AG04449 (cell line): ENCODE measurements around the gene KLHL17.

ENCODE experiments used
- CTCF ChIA-PET: fragments of 350-600 bp; formaldehyde crosslinking; extraction: SDS; loops from one replicate; lab custom pipeline; 2021; ENCODE audit warnings: antibody characterized with exemption; lab: Yijun Ruan, JAX
- POLR2A ChIA-PET: fragments of 400-600, 350-600 bp; formaldehyde crosslinking; extraction: SDS; loops from one replicate; lab custom pipeline; 2020; ENCODE audit warnings: antibody characterized with exemption, inconsistent platforms; lab: Yijun Ruan, JAX
- DNase-seq: peaks from one replicate; pipeline ENCODE4 v3.0.0-alpha.2; 2010; ENCODE audit warnings: low read depth, low spot score
- H3K4me3 ChIP-seq: 2 replicates; pipeline ENCODE4 v1.5.1; 2011; ENCODE audit warnings: low read depth, mild to moderate bottlenecking, control low read depth, low read length
- CTCF ChIP-seq: IDR thresholded peaks from one replicate; pipeline ENCODE4 v1.5.1; 2011; ENCODE audit warnings: mild to moderate bottlenecking, moderate library complexity, low read length, control low read depth, inconsistent platforms; ENCODE audit not compliant: insufficient read depth; ENCODE audit errors: missing control alignments

Gene KLHL17

GRCh38 chr1:947958-948357 is 12.4 kb upstream of the KLHL17 start:
- POLR2A ChIA-PET = no interaction called here
- no peak overlapping the region for H3K4me3 ChIP-seq
- no peak for DNase-seq
- TF ChIP-seq CTCF = no peak
- CTCF ChIA-PET = no interaction called here

- no peak overlapping the region for H3K4me3 ChIP-seq
- POLR2A ChIA-PET = no interaction called here
- TF ChIP-seq CTCF = no peak
- CTCF ChIA-PET = interaction anchor here (1.0 kb wide), 1 partner anchor 34 kb away, joined by 3 read pairs; no protein-coding TSS in a partner anchor
- DNase-seq = no peak
Measured at GRCh38 chr1:950268-950667, 10.1 kb upstream of the KLHL17 start.

GRCh38 chr1:950881-951280 is 9.5 kb upstream of the KLHL17 start:
- no peak overlapping the region for H3K4me3 ChIP-seq
- no peak for TF ChIP-seq CTCF
- no peak for DNase-seq
- ChIA-PET CTCF (no interaction called here), POLR2A (no interaction called here)

- peak; percentile 48 for TF ChIP-seq CTCF
- DNase-seq = no peak
- CTCF ChIA-PET = interaction anchor here (1.5 to 2.2 kb wide), 3 partner anchors 11 to 48 kb away, joined by 6 to 9 read pairs (median 7); no protein-coding TSS in a partner anchor
- POLR2A ChIA-PET = no interaction called here
- H3K4me3 ChIP-seq = no peak overlapping the region
Measured at GRCh38 chr1:951364-951763, 9.0 kb upstream of the KLHL17 start.

GRCh38 chr1:952201-952600 is 8.2 kb upstream of the KLHL17 start:
- ChIA-PET CTCF (interaction anchor here (1.1 to 2.2 kb wide), 4 partner anchors 11 to 49 kb away, joined by 3 to 9 read pairs (median 6); no protein-coding TSS in a partner anchor), POLR2A (interaction anchor here (1.0 kb wide), 1 partner anchor 9 kb away, joined by 4 read pairs; no protein-coding TSS in a partner anchor)
- TF ChIP-seq CTCF = no peak
- DNase-seq = no peak
- H3K4me3 ChIP-seq = no peak overlapping the region

- H3K4me3 ChIP-seq = no peak overlapping the region
- ChIA-PET CTCF (interaction anchor here (1.1 to 2.2 kb wide), 4 partner anchors 12 to 49 kb away, joined by 3 to 9 read pairs (median 6); no protein-coding TSS in a partner anchor), POLR2A (interaction anchor here (1.0 kb wide), 1 partner anchor 10 kb away, joined by 4 read pairs; no protein-coding TSS in a partner anchor)
- no peak for TF ChIP-seq CTCF
- DNase-seq = no peak
Measured at GRCh38 chr1:952603-953002, 7.8 kb upstream of the KLHL17 start.
